Measurements from ENCODE around the gene CLEC10A.

Gene CLEC10A

DNA sequence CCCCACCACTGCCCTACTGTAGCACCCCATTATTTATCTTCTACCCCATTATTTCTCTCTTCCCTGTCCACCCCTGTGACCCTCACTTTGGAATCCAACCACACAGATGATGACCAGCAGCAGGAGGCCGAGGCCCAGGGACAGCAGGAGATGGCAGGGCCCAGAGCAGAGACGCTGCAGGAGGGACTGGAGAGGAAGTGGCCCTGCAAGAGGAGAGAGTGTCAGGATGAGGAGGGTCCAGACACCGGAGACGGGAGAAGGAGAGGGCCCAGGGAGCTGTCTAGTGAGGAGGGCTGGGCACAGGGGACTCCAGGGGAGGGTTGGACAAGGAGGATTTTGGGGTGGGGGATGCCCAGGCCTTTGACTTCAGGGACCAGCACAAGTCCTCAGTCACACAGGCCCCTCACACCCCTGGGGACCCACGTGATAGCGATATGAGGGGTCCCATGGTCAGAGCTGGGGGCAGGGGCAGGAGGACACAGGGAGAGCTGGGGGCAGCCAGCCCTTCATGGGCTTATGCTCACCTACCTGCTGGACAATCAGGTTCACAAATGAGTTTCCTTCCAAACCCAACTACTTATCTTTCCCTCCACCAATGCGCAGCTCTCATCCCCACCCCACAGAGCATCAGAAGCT lies 2.0 kb downstream of the CLEC10A start:
- TF ChIP-seq, protein P1, sequence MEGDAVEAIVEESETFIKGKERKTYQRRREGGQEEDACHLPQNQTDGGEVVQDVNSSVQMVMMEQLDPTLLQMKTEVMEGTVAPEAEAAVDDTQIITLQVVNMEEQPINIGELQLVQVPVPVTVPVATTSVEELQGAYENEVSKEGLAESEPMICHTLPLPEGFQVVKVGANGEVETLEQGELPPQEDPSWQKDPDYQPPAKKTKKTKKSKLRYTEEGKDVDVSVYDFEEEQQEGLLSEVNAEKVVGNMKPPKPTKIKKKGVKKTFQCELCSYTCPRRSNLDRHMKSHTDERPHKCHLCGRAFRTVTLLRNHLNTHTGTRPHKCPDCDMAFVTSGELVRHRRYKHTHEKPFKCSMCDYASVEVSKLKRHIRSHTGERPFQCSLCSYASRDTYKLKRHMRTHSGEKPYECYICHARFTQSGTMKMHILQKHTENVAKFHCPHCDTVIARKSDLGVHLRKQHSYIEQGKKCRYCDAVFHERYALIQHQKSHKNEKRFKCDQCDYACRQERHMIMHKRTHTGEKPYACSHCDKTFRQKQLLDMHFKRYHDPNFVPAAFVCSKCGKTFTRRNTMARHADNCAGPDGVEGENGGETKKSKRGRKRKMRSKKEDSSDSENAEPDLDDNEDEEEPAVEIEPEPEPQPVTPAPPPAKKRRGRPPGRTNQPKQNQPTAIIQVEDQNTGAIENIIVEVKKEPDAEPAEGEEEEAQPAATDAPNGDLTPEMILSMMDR (conservative IDR thresholded peaks at IDR 0.05): no peak
- TF ChIP-seq ZFX (IDR thresholded peaks at IDR 0.05): no peak
- H3K27ac ChIP-seq: no peak overlapping the region

DNA sequence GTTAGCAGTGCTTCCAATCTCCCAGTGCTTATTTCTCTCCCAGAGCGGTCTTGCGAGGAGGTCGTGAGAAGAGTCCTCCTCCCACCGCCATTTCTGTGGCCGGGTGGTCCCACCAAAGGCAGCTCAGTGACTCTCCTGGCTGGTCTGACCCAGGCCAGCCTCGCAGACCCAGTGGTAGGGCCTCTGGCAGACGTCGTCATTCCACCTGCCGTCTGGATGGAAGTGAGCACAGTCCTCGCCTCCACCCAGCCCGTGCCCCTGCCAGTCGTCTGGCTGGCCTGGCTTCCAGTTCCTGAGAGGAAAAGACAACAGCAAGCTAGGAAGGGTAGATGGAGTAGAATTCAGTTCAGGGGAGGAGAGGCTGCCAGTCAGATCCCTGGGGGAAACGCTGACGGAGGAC lies 5.1 kb downstream of the CLEC10A start:
- H3K27ac ChIP-seq: no peak overlapping the region
- TF ChIP-seq, protein P1 (conservative IDR thresholded peaks at IDR 0.05): no peak
- TF ChIP-seq ZFX (IDR thresholded peaks at IDR 0.05): no peak

DNA sequence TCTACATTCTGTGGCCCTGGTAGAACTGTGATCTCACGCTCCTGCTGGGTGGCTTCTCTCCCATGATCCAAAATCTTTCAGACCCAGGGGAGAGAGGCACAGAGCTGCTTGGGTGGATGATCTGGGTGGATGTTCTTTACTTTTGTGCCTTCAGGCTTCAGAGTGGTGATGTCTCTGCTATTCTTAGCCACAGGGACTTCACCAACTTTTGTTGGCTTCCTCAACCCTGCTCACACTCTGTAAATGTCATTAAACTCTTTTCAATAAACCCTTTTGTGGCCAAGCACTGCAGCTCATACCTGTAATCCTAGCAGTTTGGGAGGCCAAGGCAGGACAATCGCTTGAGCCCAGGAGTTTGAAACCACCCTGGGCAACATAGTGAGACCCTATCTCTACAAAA lies 7.6 kb downstream of the CLEC10A start:
- H3K27ac ChIP-seq: no peak overlapping the region
- TF ChIP-seq, protein P1 (conservative IDR thresholded peaks at IDR 0.05): no peak
- TF ChIP-seq ZFX (IDR thresholded peaks at IDR 0.05): no peak

GRCh38 chr17:7070712-7071111 lies 9.3 kb downstream of the CLEC10A start:
- H3K27ac ChIP-seq: no peak overlapping the region
- TF ChIP-seq ZFX (IDR thresholded peaks at IDR 0.05): no peak
- TF ChIP-seq, protein P1 (conservative IDR thresholded peaks at IDR 0.05): no peak

DNA sequence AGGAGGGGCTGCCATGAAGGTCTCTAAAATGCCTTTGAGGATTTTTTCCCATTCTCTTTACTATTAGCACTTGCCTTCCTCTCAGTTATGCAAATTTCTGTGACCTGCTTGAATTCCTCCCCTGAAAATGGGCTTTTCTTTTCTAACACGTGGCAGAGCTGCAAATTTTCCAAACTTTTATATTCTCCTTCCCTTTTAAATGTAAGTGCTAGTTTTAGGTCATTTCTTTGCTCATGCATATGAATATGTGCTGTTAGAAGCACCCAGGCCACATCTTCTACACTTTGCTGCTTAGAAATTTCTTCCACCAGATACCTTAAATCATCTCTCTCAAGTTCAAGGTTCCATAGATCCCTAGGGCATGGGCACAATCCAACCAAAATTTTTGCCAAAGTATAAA lies 11.8 kb downstream of the CLEC10A start:
- no peak overlapping the region for H3K27ac ChIP-seq
- no peak for TF ChIP-seq ZFX (IDR thresholded peaks at IDR 0.05)
- TF ChIP-seq, protein P1 (conservative IDR thresholded peaks at IDR 0.05): no peak

DNA sequence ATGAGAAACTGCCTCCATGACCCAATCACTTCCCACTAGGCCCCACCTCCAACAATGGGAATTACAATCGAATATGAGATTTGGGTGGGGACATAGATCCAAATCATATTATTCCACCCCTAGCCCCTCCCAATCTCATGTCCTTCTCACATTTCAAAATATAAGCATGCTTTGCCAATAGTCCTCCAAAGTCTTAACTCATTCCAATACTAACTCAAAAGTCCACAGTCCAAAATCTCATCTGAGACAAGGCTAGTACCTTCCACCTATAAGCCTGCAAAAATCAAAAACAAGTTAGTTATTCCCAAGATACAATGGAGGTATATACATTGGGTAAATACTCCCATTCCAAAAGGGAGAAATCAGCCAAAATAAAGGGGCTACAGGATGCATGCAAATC lies 12.9 kb downstream of the CLEC10A start:
- H3K27ac ChIP-seq: no peak overlapping the region
- TF ChIP-seq, protein P1 (conservative IDR thresholded peaks at IDR 0.05): no peak
- no peak for TF ChIP-seq ZFX (IDR thresholded peaks at IDR 0.05)

- H3K27ac ChIP-seq: no peak overlapping the region
- no peak for TF ChIP-seq ZFX (IDR thresholded peaks at IDR 0.05)
- TF ChIP-seq, protein P1 (conservative IDR thresholded peaks at IDR 0.05): no peak
Observed at GRCh38 chr17:7064261-7064660, 15.8 kb downstream of the CLEC10A start.

Data from C4-2B (cell line).